Heart right ventricle (tissue), 16 donors: ENCODE measurements around the gene GPD1L. TPM values are rescaled to one million over a fixed set of nuclear protein-coding genes. Genes with fewer than 3 reads are reported as not detected.
A peak's percentile ranks its signal among the peaks of the same experiment; 100 is the strongest.

Experiments
- ATAC-seq, 8 donors: fragments of 200-7000 bp; cut with Tn5 transposase; one replicate each; pipeline ENCODE4 v1.9.1; 2020; ENCODE audit warnings: mild to moderate bottlenecking in 8 of 8, moderate library complexity in 8 of 8, moderate number of reproducible peaks in 1 of 8
- DNase-seq, 2 donors: peaks; one replicate each; pipeline ENCODE4 v3.0.0-alpha.2; 2020
- H3K27ac ChIP-seq, 10 donors: fragments of 200-600 bp; sonication (generic) in 2 of 10; one replicate each; pipeline versions ENCODE4 v1.5.0 to v1.8.0; 2020 to 2022; ENCODE audit warnings: mild to moderate bottlenecking in 3 of 10
- H3K27me3 ChIP-seq, 7 donors: fragments of 200-600 bp; one replicate each; pipeline ENCODE4 v1.8.0; 2021 to 2022; ENCODE audit warnings: mild to moderate bottlenecking in 2 of 7
- H3K36me3 ChIP-seq, 9 donors: fragments of 200-600 bp; sonication (generic) in 1 of 9; one replicate each; pipeline versions ENCODE4 v1.5.0 to v1.8.0; 2020 to 2022; ENCODE audit warnings: mild to moderate bottlenecking in 2 of 9
- H3K4me1 ChIP-seq, 9 donors: fragments of 200-600 bp; sonication (generic) in 1 of 9; one replicate each; pipeline versions ENCODE4 v1.5.0 to v1.8.0; 2020 to 2022; ENCODE audit warnings: mild to moderate bottlenecking in 4 of 9
- H3K4me3 ChIP-seq, 10 donors: fragments of 200-600 bp; sonication (generic) in 2 of 10; one replicate each; pipeline versions ENCODE4 v1.5.0 to v1.8.0; 2020 to 2022; ENCODE audit warnings: mild to moderate bottlenecking in 7 of 10, moderate library complexity in 2 of 10
- H3K9me3 ChIP-seq, 11 donors: fragments of 200-600 bp in 10 of 11; sonication (generic) in 2 of 11; one replicate each; pipeline versions ENCODE4 v1.5.0 to v1.8.0; 2013 to 2022; ENCODE audit warnings: mild to moderate bottlenecking in 2 of 11, control low read depth in 1 of 11, moderate library complexity in 1 of 11
- CTCF ChIP-seq, 9 donors: fragments of 200-600 bp; sonication (generic) in 2 of 9; IDR thresholded peaks; one replicate each; pipeline versions ENCODE4 v1.5.0 to v1.8.0; 2021 to 2022; ENCODE audit warnings: antibody characterized with exemption in 9 of 9, mild to moderate bottlenecking in 5 of 9, moderate library complexity in 1 of 9
- WGBS, 2 donors: extraction: QIAGEN DNeasy Blood & Tissue Kit; methylation state at CpG; one replicate each; pipeline ENCODE4 v1.1.7; 2013; ENCODE audit warnings: inconsistent platforms in 1 of 2; 5-methylcytosine and 5-hydroxymethylcytosine counted together
- intact Hi-C, 10 donors: fragments of 100-400 bp; cut with DNase I; formaldehyde crosslinking; loops; one replicate each; pipeline versions ENCODE4 v1.11.1 to v1.14.2; 2022
- polyA plus RNA-seq, 2 donors: library from polyadenylated mRNA; stranded (reverse); fragments of 200-250 nt; gene quantifications; one replicate each; pipeline ENCODE4 v1.2.3, GENCODE V29; 2013
- total RNA-seq, 10 donors: library from RNA; stranded (reverse); fragmentation: NEBNext Ultra II Directional in 3 of 10; extraction: Animal tissue kit (Norgen Biotek cat#: 25700) in 3 of 10; gene quantifications; one replicate each; pipeline versions ENCODE4 v1.2.1 to v1.2.4, GENCODE V29; 2021 to 2023
- donor health status: Arrhythmogenic right ventricular cardiomyopathy.
- donor health status: ischemic (EF 13 %, LVEDD 7.1; RV severe dilation, severe dysfunction).
- donor health status: healthy with polysubstance abuse.
- donor health status: DM: no; HTN: yes; CAD: no.
- donor health status: DM: no; HTN: no; CAD: no.
- donor health status: ischemic (EF 25% LVEDD 6.9; RV normal size, moderate dysfunction).
- donor health status: ischemic (EF 25% LVEDD 5.7; RV mildly dilated, moderate dysfunction).
- donor health status: healthy.
- donor health status: DM: yes; HTN: yes; CAD: no.
- donor health status: Ischemic cardiomyopathy.
- donor health status: ischemic (EF 35%, LVEDD 5.7; RV mildly dilated, moderate dysfunction).
- donor health status: nonischemic (EF 11% LVEDD 7.7; RV severe dilation, severe dysfunction).
- donor health status: DM: yes; HTN: yes; CAD: no.
- donor health status: PGD.
- donor health status: ischemic (EF 29% LVEDD 5.4; RV normal size, mild dysfunction).
- donor health status: nonischemic (EF 23%, LVEDD 6.1; RV moderate dilation, normal function).

GPD1L gene
- total and polyA plus RNA-seq, 12 donors = 71.0 to 349 (median 177) TPM

GRCh38 chr3:32208447-32208846, 102.0 kb downstream of the GPD1L start:
- TF ChIP-seq CTCF (IDR thresholded peaks at IDR 0.05) = no peak
- H3K4me1 ChIP-seq = peaks cover 0 to 6% (median 0%) of the 10 kb centered on the region in 9 donors
- no peaks in the 10 kb centered on the region for H3K9me3 ChIP-seq
- DNase-seq (no peak), ATAC-seq (no peak)
- H3K36me3 ChIP-seq = no peaks in the 10 kb centered on the region
- 92 to 93% methylated on average over 4 of the region's 4 CpGs for WGBS, 2 donors
- no peak overlapping the region for H3K4me3 ChIP-seq
- no peaks in the 10 kb centered on the region for H3K27me3 ChIP-seq
- no peak overlapping the region for H3K27ac ChIP-seq
- intact Hi-C loops = no loop called here

- no peak for TF ChIP-seq CTCF (IDR thresholded peaks at IDR 0.05)
- Histone ChIP-seq H3K9me3 (peaks cover 0 to 13% (median 5%) of the 10 kb centered on the region in 11 donors), H3K36me3 (no peaks in the 10 kb centered on the region), H3K4me3 (no peak overlapping the region), H3K27ac (no peak overlapping the region), H3K27me3 (no peaks in the 10 kb centered on the region), H3K4me1 (no peaks in the 10 kb centered on the region)
- 66 to 68% methylated on average over 2 of the region's 2 CpGs for WGBS, 2 donors
- ATAC-seq (peak in 1 of 8 donors; percentile 50), DNase-seq (no peak)
- intact Hi-C loops = no loop called here
These were observed 108.8 kb downstream of the GPD1L start for GRCh38 chr3:32215185-32215584.

- Histone ChIP-seq H3K9me3 (peaks cover 0 to 13% (median 5%) of the 10 kb centered on the region in 11 donors), H3K4me1 (no peaks in the 10 kb centered on the region), H3K27me3 (no peaks in the 10 kb centered on the region), H3K4me3 (no peak overlapping the region), H3K27ac (no peak overlapping the region), H3K36me3 (no peaks in the 10 kb centered on the region)
- DNase-seq (no peak), ATAC-seq (no peak)
- intact Hi-C loops = no loop called here
- TF ChIP-seq CTCF (IDR thresholded peaks at IDR 0.05) = no peak
- 65 to 67% methylated on average over 10 of the region's 10 CpGs for WGBS, 2 donors
These were observed 109.9 kb downstream of the GPD1L start for GRCh38 chr3:32216172-32216783.

GRCh38 chr3:32217339-32217738, 110.9 kb downstream of the GPD1L start:
- H3K4me3 ChIP-seq = no peak overlapping the region
- no peak for DNase-seq
- no peaks in the 10 kb centered on the region for H3K27me3 ChIP-seq
- 95 to 96% methylated on average over 2 of the region's 2 CpGs for WGBS, 2 donors
- H3K9me3 ChIP-seq = peaks cover 0 to 13% (median 5%) of the 10 kb centered on the region in 11 donors
- no peak for TF ChIP-seq CTCF (IDR thresholded peaks at IDR 0.05)
- no peak overlapping the region for H3K27ac ChIP-seq
- peaks cover 0 to 6% (median 0%) of the 10 kb centered on the region in 9 donors for H3K4me1 ChIP-seq
- no peak for ATAC-seq
- intact Hi-C loops = no loop called here
- H3K36me3 ChIP-seq = no peaks in the 10 kb centered on the region

Other genes starting within 250 kb of the GPD1L start
- 1 to 10 TPM; 3.1 to 8.5 (median 4.5) TPM for gene OSBPL10, start 125.4 kb upstream of the GPD1L start, total RNA-seq
- gene OSBPL10, start 125.4 kb upstream of the GPD1L start, polyA plus RNA-seq = 1 to 10 TPM; 1.2 to 1.3 TPM
- gene ZNF860, start 124.9 kb upstream of the GPD1L start, total RNA-seq = under 1 TPM in 8 of 10 donors, not detected in 2; 0.07 to 0.28 (median 0.22) TPM
- under 1 TPM; 0.06 to 0.15 TPM for gene ZNF860, start 124.9 kb upstream of the GPD1L start, polyA plus RNA-seq
- gene CMTM8, start 132.1 kb downstream of the GPD1L start, total RNA-seq = 1 to 10 TPM; 2.1 to 6.9 (median 3.4) TPM
- 1 to 10 TPM; 8.3 to 8.4 TPM for gene CMTM8, start 132.1 kb downstream of the GPD1L start, polyA plus RNA-seq